HG03045 (cell line): ENCODE data around the gene IMPA2.
"Not testable (repeated sequence)": the region's sequence is repeated elsewhere in the genome, so short reads cannot be mapped to it uniquely, and the experiment has no call there.

Experiments used
- ATAC-seq: cut with Tn5 transposase; IDR thresholded peaks from one replicate; pipeline ENCODE4 v1.9.1; 2021; ENCODE audit warnings: mild to moderate bottlenecking, moderate library complexity; ENCODE audit not compliant: unreplicated experiment

IMPA2 gene

GRCh38 chr18:12067671-12068070 lies 86.4 kb downstream of the IMPA2 start:
- no peak for ATAC-seq

- ATAC-seq: not testable (repeated sequence)
Measured at GRCh38 chr18:12068316-12068949, 87.1 kb downstream of the IMPA2 start.

- ATAC-seq: no peak
Measured at GRCh38 chr18:12068950-12069320, 87.6 kb downstream of the IMPA2 start.

GRCh38 chr18:12071066-12071465 lies 89.8 kb downstream of the IMPA2 start:
- ATAC-seq: not testable (repeated sequence)

- no peak for ATAC-seq
Measured at GRCh38 chr18:12072996-12073395, 91.7 kb downstream of the IMPA2 start.

- no peak for ATAC-seq
Measured at GRCh38 chr18:12074736-12075135, 93.4 kb downstream of the IMPA2 start.

GRCh38 chr18:12076424-12077140 lies 95.3 kb downstream of the IMPA2 start:
- ATAC-seq: no peak

- not testable (repeated sequence) for ATAC-seq
Measured at GRCh38 chr18:12077994-12078393, 96.7 kb downstream of the IMPA2 start.

GRCh38 chr18:12079491-12080237 lies 98.4 kb downstream of the IMPA2 start:
- ATAC-seq: no peak
